Endothelial cell of umbilical vein (primary cell): ENCODE measurements around the gene CPVL. TPM values are rescaled to one million over a fixed set of nuclear protein-coding genes. Genes with fewer than 3 reads are reported as not detected.

Experiments used
- BruUV-seq: library from RNA; stranded (reverse); fragments of 400-500 nt; replicated peaks from 2 replicates; lab custom pipeline; 2021; lab: Mats Ljungman, UMichigan
- CTCF ChIA-PET: fragments of 300-600, 350-600 bp; sonication (Branson Sonifier 250); formaldehyde crosslinking; loops from one replicate; lab custom pipeline; 2021; ENCODE audit warnings: antibody characterized with exemption, inconsistent platforms; lab: Charles Lee
- POLR2A ChIA-PET: fragments of 300-600, 350-600 bp; sonication (Branson Sonifier 250); formaldehyde crosslinking; loops from one replicate; lab custom pipeline; 2021; ENCODE audit warnings: antibody characterized with exemption, inconsistent platforms; lab: Charles Lee
- DNase-seq: peaks from one replicate; pipeline ENCODE4 v3.0.0-alpha.2; 2011; ENCODE audit warnings: low read depth, low spot score
- FAIRE-seq: peaks from 2 replicates; lab custom pipeline; 2011; peaks lifted over from hg19 to GRCh38; lab: Jason Lieb, UNC
- H2AFZ ChIP-seq: 2 replicates; pipeline ENCODE4 v1.6.0; 2012; ENCODE audit warnings: low read depth, low read length, control low read depth, inconsistent platforms
- H3K27ac ChIP-seq: 2 replicates; pipeline ENCODE4 v1.5.1; 2011; ENCODE audit warnings: low read depth, mild to moderate bottlenecking, control low read depth, low read length, moderate library complexity; ENCODE audit not compliant: insufficient read depth
- H3K27me3 ChIP-seq, 2 experiments: 2 replicates each; pipeline versions ENCODE4 v1.6.0 to v1.6.1; 2011; ENCODE audit warnings: low read length in 2 of 2, mixed read lengths in 1 of 2; ENCODE audit not compliant: control insufficient read depth in 2 of 2, insufficient read depth in 2 of 2
- H3K36me3 ChIP-seq, 2 experiments: 2 replicates in 1 of 2; 3 replicates in 1 of 2; pipeline ENCODE4 v1.5.1; 2011; ENCODE audit warnings: low read length in 2 of 2, mild to moderate bottlenecking in 1 of 2, moderate library complexity in 1 of 2; ENCODE audit not compliant: control insufficient read depth in 2 of 2, insufficient read depth in 2 of 2; ENCODE audit errors: extremely low read depth in 1 of 2
- H3K4me1 ChIP-seq: 3 replicates; pipeline ENCODE4 v1.5.1; 2011; ENCODE audit warnings: mild to moderate bottlenecking, low read length; ENCODE audit not compliant: control insufficient read depth, insufficient read depth; ENCODE audit errors: extremely low read depth
- H3K4me2 ChIP-seq: 2 replicates; pipeline ENCODE4 v1.6.1; 2011; ENCODE audit warnings: low read length, control low read depth, mixed read lengths; ENCODE audit not compliant: insufficient read depth
- H3K4me3 ChIP-seq, 3 experiments: fragments of 200-600 bp in 1 of 3; sonication (generic), shearing (Covaris generic) in 1 of 3; replicated peaks in 1 of 3; 2 replicates each; pipeline ENCODE4 v1.5.1; 2011 to 2016; ENCODE audit warnings: control low read depth in 3 of 3, low read length in 3 of 3, mild to moderate bottlenecking in 2 of 3, inconsistent platforms in 1 of 3, low read depth in 1 of 3, moderate library complexity in 1 of 3; ENCODE audit not compliant: insufficient read depth in 1 of 3
- H3K79me2 ChIP-seq: 2 replicates; pipeline ENCODE4 v1.6.0; 2012; ENCODE audit warnings: low read length, inconsistent platforms; ENCODE audit not compliant: control insufficient read depth, insufficient read depth
- H3K9ac ChIP-seq: replicated peaks from 2 replicates; pipeline ENCODE3; 2011; ENCODE audit warnings: low read length, control low read depth; ENCODE audit not compliant: insufficient read depth; ENCODE audit errors: extremely low read depth
- H3K9me1 ChIP-seq: replicated peaks from 3 replicates; pipeline ENCODE4 v1.6.0; 2011; ENCODE audit warnings: mild to moderate bottlenecking, low read length; ENCODE audit not compliant: control insufficient read depth, insufficient read depth; ENCODE audit errors: extremely low read depth
- H3K9me3 ChIP-seq: replicated peaks from 2 replicates; pipeline ENCODE4 v1.5.1; 2012; ENCODE audit warnings: low read length, inconsistent platforms; ENCODE audit not compliant: control insufficient read depth, insufficient read depth
- H4K20me1 ChIP-seq: replicated peaks from 2 replicates; pipeline ENCODE3; 2011; ENCODE audit warnings: mild to moderate bottlenecking, low read length; ENCODE audit not compliant: control insufficient read depth, insufficient read depth; ENCODE audit errors: extremely low read depth
- EZH2 ChIP-seq: IDR thresholded peaks from 2 replicates; pipeline ENCODE4 v1.6.1; 2012; ENCODE audit warnings: borderline replicate concordance, low read depth, mild to moderate bottlenecking, moderate library complexity, low read length, inconsistent platforms; ENCODE audit not compliant: severe bottlenecking
- FOS ChIP-seq: IDR thresholded peaks from 2 replicates; pipeline ENCODE4 v1.6.1; 2011; ENCODE audit warnings: mild to moderate bottlenecking, low read length, moderate library complexity, borderline replicate concordance; ENCODE audit not compliant: insufficient read depth
- GATA2 ChIP-seq: IDR thresholded peaks from 2 replicates; pipeline ENCODE4 v1.7.0; 2011; ENCODE audit warnings: low read depth, mild to moderate bottlenecking, moderate library complexity, mixed read lengths, low read length; ENCODE audit not compliant: insufficient read length, insufficient read depth
- JUN ChIP-seq: IDR thresholded peaks from 2 replicates; pipeline ENCODE4 v1.6.1; 2011; ENCODE audit warnings: borderline replicate concordance, low read depth; ENCODE audit not compliant: insufficient read length, insufficient read depth
- MYC ChIP-seq: IDR thresholded peaks from one replicate; pipeline ENCODE4 v1.6.1; 2011; ENCODE audit warnings: mild to moderate bottlenecking, low read depth, low read length
- POLR2A ChIP-seq: IDR thresholded peaks from 2 replicates; pipeline ENCODE4 v1.6.1; 2012; ENCODE audit warnings: low read depth, mild to moderate bottlenecking, control low read depth, low read length
- POLR2AphosphoS5 ChIP-seq: IDR thresholded peaks from 2 replicates; pipeline ENCODE4 v1.6.1; 2012; ENCODE audit warnings: low read depth, mild to moderate bottlenecking, control low read depth, low read length, moderate library complexity; ENCODE audit not compliant: insufficient read depth
- dilution Hi-C: fragments of 300-500 bp; cut with MboI; formaldehyde crosslinking; loops from one replicate; pipeline ENCODE4 v1.15.0; 2019; ENCODE audit warnings: low sequenced_read_pairs; ENCODE audit not compliant: extremely low pct_ligation_motif_present
- intact Hi-C: fragments of 100-400 bp; cut with micrococcal nuclease; formaldehyde crosslinking; loops from one replicate; pipeline ENCODE4 v1.10.0; 2022
- polyA plus RNA-seq, 4 experiments: library from polyadenylated mRNA; depleted of rRNA in 3 of 4; stranded (reverse) in 3 of 4; unstranded in 1 of 4; fragments of >200 nt; gene quantifications; 2 replicates each; pipeline versions ENCODE4 v1.2.1 to v1.2.3, GENCODE V29; 2011 to 2012; ENCODE audit warnings: missing spikeins in 1 of 4
- total RNA-seq: library from RNA; stranded (reverse); gene quantifications from 2 replicates; pipeline ENCODE4 v1.2.3, GENCODE V29; 2021
- TF ChIP-seq, protein P1 (sequence below), 2 donors: IDR thresholded peaks; 1 replicate in 1 of 2; 2 replicates in 1 of 2; pipeline ENCODE4 v1.5.1; 2011; ENCODE audit warnings: low read length in 2 of 2, mild to moderate bottlenecking in 2 of 2, moderate library complexity in 2 of 2, control low read depth in 1 of 2, inconsistent platforms in 1 of 2, low read depth in 1 of 2; ENCODE audit not compliant: insufficient read depth in 1 of 2; ENCODE audit errors: extremely low read depth in 1 of 2
- TF ChIP-seq, protein P2 (sequence below): IDR thresholded peaks from 2 replicates; pipeline ENCODE4 v1.6.1; 2011; ENCODE audit not compliant: insufficient read depth, insufficient read length

CPVL gene
- total and polyA plus RNA-seq, 2 donors (not counting 3 experiments of a cell fraction or from before 2014, with no cell fraction given) = 0.14 TPM; not detected in 1

DNA sequence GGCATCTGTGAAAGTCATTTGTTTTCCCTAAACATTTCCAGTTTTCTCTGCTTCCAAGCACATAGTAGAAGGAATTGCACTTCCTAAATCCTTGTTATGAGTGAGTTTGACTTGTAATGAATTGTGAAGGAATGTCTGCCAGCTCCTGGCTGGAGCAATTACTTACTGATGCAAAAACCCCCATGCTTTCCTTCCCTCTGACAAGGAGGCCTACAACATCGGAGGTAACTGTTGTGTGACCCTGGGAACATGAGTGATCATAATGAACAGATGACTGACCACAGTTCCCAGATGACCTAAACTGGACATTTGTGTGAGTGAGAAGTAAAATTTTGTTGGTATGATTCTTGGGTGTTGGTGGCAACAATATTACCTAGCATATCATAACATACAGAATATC is 21.4 kb upstream of the CPVL start:
- dilution Hi-C loops = no loop called here
- no TSS peak for BruUV-seq

More for the DNA sequence above, 21.4 kb upstream of the CPVL start:
- intact Hi-C loops = no loop called here
- Histone ChIP-seq H3K9me1 (no peaks in the 10 kb centered on the region), H3K9ac (no peak overlapping the region), H3K79me2 (no peaks in the 10 kb centered on the region), H3K9me3 (no peaks in the 10 kb centered on the region), H4K20me1 (no peaks in the 10 kb centered on the region), H3K27ac (no peak overlapping the region), H3K27me3 (peaks cover 4 to 11% of the 10 kb centered on the region in 2 experiments), H3K4me2 (no peak overlapping the region), H3K4me1 (no peaks in the 10 kb centered on the region), H3K36me3 (no peaks in the 10 kb centered on the region), H2AFZ (no peak overlapping the region), H3K4me3 (no peak overlapping the region)
- DNase-seq (no peak), FAIRE-seq (no peak)
- TF ChIP-seq POLR2AphosphoS5 (no peak), FOS (no peak), POLR2A (no peak), JUN (no peak), GATA2 (no peak), EZH2 (no peak), MYC (no peak)
- TF ChIP-seq, protein P1, sequence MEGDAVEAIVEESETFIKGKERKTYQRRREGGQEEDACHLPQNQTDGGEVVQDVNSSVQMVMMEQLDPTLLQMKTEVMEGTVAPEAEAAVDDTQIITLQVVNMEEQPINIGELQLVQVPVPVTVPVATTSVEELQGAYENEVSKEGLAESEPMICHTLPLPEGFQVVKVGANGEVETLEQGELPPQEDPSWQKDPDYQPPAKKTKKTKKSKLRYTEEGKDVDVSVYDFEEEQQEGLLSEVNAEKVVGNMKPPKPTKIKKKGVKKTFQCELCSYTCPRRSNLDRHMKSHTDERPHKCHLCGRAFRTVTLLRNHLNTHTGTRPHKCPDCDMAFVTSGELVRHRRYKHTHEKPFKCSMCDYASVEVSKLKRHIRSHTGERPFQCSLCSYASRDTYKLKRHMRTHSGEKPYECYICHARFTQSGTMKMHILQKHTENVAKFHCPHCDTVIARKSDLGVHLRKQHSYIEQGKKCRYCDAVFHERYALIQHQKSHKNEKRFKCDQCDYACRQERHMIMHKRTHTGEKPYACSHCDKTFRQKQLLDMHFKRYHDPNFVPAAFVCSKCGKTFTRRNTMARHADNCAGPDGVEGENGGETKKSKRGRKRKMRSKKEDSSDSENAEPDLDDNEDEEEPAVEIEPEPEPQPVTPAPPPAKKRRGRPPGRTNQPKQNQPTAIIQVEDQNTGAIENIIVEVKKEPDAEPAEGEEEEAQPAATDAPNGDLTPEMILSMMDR (IDR thresholded peaks at IDR 0.05; ENCODE audit: extremely low read depth in 1 of 2, insufficient read depth in 1 of 2, low read depth in 1 of 2, low read length in 2 of 2) = no peak
- TF ChIP-seq, protein P2, sequence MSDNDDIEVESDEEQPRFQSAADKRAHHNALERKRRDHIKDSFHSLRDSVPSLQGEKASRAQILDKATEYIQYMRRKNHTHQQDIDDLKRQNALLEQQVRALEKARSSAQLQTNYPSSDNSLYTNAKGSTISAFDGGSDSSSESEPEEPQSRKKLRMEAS = no peak
- ChIA-PET POLR2A (no interaction called here), CTCF (interaction anchor here (4.2 kb wide), 1 partner anchor 22 kb away, joined by 17 read pairs; no protein-coding TSS in a partner anchor)
